ENCODE results near the gene SPEM1. TPM values are rescaled to one million over a fixed set of nuclear protein-coding genes. Genes with fewer than 3 reads are reported as not detected.
A peak's percentile ranks its signal among the peaks of the same experiment; 100 is the strongest.

SPEM1 gene
- total and polyA plus RNA-seq, 2 of the 13 experiments (the other 11 are each of a cell fraction or from before 2014, with no cell fraction given), result not detected

DNA sequence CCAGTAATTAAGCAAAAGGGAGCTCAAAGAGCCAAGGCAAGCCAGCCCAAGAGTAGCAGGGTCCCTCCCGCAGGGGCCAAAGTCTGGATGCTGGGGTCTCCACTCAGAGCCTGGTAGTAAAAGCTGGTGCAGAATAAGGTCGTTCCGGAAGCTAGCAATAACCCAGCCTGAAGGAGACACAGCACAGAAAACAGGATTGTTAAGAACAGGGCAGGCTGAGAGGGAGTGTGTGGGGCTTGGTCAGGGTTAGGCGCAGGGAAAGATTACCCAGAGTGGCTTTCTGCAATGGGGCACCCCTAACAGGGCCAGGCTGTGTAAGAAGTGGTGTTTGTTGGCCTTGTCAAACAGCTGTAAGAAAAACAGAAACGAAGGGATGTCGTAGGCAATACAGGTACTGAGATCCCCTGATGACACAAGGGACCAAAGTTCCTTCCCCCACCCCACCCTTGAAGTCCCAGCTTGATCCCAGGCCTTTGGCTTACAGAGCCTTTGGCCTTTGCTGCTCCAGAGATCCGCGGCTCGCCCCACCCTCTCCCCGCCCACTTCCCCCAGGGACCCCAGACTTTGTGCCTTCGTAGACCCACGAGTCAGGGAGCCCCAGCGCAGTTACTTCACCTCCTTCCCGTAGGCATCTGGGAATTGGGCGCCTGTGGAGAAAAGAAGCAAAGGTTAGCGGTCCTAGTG is 16.9 kb upstream of the SPEM1 start (continued):
- TF ChIP-seq NPAS2 (CRISPR knock-in tag; IDR thresholded peaks at IDR 0.05; ENCODE audit: borderline replicate concordance) (no peak), SNRNP70 (IDR thresholded peaks at IDR 0.05; ENCODE audit: low read depth, low read length) (no peak), FOSL1 (CRISPR knock-in tag; IDR thresholded peaks at IDR 0.05; ENCODE audit: borderline replicate concordance) (no peak), ZNF383 (CRISPR knock-in tag; IDR thresholded peaks at IDR 0.05; ENCODE audit: borderline replicate concordance) (no peak), BCL6 (CRISPR knock-in tag; IDR thresholded peaks at IDR 0.05) (no peak), FIP1L1 (IDR thresholded peaks at IDR 0.05; ENCODE audit: borderline replicate concordance, insufficient read depth, low read depth, low read length) (no peak), CHCHD3 (CRISPR knock-in tag; IDR thresholded peaks at IDR 0.05) (no peak), RFX5 (IDR thresholded peaks at IDR 0.05; ENCODE audit: low read depth, low read length) (no peak), ATM (IDR thresholded peaks at IDR 0.05; ENCODE audit: borderline replicate concordance) (no peak), ZNF816 (CRISPR knock-in tag; IDR thresholded peaks at IDR 0.05; ENCODE audit: borderline replicate concordance) (no peak), MED8 (CRISPR knock-in tag; IDR thresholded peaks at IDR 0.05; ENCODE audit: insufficient replicate concordance) (no peak), ZNF75D (CRISPR knock-in tag; IDR thresholded peaks at IDR 0.05; ENCODE audit: borderline replicate concordance) (no peak), PITX1 (CRISPR knock-in tag; IDR thresholded peaks at IDR 0.05) (peak; percentile 74), ZNF883 (CRISPR knock-in tag; IDR thresholded peaks at IDR 0.05; ENCODE audit: not compliant biosample characterization) (no peak)
- TF ChIP-seq, protein P1, sequence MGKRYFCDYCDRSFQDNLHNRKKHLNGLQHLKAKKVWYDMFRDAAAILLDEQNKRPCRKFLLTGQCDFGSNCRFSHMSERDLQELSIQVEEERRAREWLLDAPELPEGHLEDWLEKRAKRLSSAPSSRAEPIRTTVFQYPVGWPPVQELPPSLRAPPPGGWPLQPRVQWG (CRISPR knock-in tag; IDR thresholded peaks at IDR 0.05; ENCODE audit: borderline replicate concordance, low read depth), result no peak
- TF ChIP-seq, protein P2, sequence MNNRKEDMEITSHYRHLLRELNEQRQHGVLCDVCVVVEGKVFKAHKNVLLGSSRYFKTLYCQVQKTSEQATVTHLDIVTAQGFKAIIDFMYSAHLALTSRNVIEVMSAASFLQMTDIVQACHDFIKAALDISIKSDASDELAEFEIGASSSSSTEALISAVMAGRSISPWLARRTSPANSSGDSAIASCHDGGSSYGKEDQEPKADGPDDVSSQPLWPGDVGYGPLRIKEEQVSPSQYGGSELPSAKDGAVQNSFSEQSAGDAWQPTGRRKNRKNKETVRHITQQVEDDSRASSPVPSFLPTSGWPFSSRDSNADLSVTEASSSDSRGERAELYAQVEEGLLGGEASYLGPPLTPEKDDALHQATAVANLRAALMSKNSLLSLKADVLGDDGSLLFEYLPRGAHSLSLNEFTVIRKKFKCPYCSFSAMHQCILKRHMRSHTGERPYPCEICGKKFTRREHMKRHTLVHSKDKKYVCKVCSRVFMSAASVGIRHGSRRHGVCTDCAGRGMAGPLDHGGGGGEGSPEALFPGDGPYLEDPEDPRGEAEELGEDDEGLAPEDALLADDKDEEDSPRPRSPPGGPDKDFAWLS (CRISPR knock-in tag; IDR thresholded peaks at IDR 0.05; ENCODE audit: borderline replicate concordance), result no peak
- TF ChIP-seq, protein P3, sequence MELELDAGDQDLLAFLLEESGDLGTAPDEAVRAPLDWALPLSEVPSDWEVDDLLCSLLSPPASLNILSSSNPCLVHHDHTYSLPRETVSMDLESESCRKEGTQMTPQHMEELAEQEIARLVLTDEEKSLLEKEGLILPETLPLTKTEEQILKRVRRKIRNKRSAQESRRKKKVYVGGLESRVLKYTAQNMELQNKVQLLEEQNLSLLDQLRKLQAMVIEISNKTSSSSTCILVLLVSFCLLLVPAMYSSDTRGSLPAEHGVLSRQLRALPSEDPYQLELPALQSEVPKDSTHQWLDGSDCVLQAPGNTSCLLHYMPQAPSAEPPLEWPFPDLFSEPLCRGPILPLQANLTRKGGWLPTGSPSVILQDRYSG (CRISPR knock-in tag; IDR thresholded peaks at IDR 0.05), result no peak
- TF ChIP-seq, protein P4, sequence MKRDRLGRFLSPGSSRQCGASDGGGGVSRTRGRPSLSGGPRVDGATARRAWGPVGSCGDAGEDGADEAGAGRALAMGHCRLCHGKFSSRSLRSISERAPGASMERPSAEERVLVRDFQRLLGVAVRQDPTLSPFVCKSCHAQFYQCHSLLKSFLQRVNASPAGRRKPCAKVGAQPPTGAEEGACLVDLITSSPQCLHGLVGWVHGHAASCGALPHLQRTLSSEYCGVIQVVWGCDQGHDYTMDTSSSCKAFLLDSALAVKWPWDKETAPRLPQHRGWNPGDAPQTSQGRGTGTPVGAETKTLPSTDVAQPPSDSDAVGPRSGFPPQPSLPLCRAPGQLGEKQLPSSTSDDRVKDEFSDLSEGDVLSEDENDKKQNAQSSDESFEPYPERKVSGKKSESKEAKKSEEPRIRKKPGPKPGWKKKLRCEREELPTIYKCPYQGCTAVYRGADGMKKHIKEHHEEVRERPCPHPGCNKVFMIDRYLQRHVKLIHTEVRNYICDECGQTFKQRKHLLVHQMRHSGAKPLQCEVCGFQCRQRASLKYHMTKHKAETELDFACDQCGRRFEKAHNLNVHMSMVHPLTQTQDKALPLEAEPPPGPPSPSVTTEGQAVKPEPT (CRISPR knock-in tag; IDR thresholded peaks at IDR 0.05; ENCODE audit: low read depth), result no peak
- TF ChIP-seq, protein P5, sequence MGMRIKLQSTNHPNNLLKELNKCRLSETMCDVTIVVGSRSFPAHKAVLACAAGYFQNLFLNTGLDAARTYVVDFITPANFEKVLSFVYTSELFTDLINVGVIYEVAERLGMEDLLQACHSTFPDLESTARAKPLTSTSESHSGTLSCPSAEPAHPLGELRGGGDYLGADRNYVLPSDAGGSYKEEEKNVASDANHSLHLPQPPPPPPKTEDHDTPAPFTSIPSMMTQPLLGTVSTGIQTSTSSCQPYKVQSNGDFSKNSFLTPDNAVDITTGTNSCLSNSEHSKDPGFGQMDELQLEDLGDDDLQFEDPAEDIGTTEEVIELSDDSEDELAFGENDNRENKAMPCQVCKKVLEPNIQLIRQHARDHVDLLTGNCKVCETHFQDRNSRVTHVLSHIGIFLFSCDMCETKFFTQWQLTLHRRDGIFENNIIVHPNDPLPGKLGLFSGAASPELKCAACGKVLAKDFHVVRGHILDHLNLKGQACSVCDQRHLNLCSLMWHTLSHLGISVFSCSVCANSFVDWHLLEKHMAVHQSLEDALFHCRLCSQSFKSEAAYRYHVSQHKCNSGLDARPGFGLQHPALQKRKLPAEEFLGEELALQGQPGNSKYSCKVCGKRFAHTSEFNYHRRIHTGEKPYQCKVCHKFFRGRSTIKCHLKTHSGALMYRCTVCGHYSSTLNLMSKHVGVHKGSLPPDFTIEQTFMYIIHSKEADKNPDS (CRISPR knock-in tag; IDR thresholded peaks at IDR 0.05), result no peak
- TF ChIP-seq, protein P6, sequence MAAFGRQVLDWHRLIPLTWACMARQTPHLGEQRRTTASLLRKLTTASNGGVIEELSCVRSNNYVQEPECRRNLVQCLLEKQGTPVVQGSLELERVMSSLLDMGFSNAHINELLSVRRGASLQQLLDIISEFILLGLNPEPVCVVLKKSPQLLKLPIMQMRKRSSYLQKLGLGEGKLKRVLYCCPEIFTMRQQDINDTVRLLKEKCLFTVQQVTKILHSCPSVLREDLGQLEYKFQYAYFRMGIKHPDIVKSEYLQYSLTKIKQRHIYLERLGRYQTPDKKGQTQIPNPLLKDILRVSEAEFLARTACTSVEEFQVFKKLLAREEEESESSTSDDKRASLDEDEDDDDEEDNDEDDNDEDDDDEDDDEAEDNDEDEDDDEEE (CRISPR knock-in tag; IDR thresholded peaks at IDR 0.05), result no peak
